ENCODE measurements around the gene SEMA6B.

Gene SEMA6B

GRCh38 chr19:4538601-4538954 is 20.9 kb downstream of the SEMA6B start:
- no peak for DNase-seq (ENCODE audit: low read depth)
- no peak overlapping the region for H3K4me3 ChIP-seq (replicated peaks; ENCODE audit: low read depth, low read length)
- TF ChIP-seq CTCF (IDR thresholded peaks at IDR 0.05; ENCODE audit: low read length, missing control alignments), result no peak

GRCh38 chr19:4537953-4538600 is 21.4 kb downstream of the SEMA6B start:
- no peak overlapping the region for H3K4me3 ChIP-seq (replicated peaks; ENCODE audit: low read depth, low read length)
- TF ChIP-seq CTCF (IDR thresholded peaks at IDR 0.05; ENCODE audit: low read length, missing control alignments), result no peak
- no peak for DNase-seq (ENCODE audit: low read depth)

GRCh38 chr19:4536798-4537197 is 22.7 kb downstream of the SEMA6B start:
- TF ChIP-seq CTCF (IDR thresholded peaks at IDR 0.05; ENCODE audit: low read length, missing control alignments), result no peak
- DNase-seq (ENCODE audit: low read depth), result no peak
- no peak overlapping the region for H3K4me3 ChIP-seq (replicated peaks; ENCODE audit: low read depth, low read length)

- H3K4me3 ChIP-seq (replicated peaks; ENCODE audit: low read depth, low read length), result peak within 1 kb of the TSS; percentile 27
- DNase-seq (ENCODE audit: low read depth), result peak; percentile 68
- no peak for TF ChIP-seq CTCF (IDR thresholded peaks at IDR 0.05; ENCODE audit: low read length, missing control alignments)
These were observed 24.4 kb downstream of the SEMA6B start, which contains the start of gene PLIN5 for GRCh38 chr19:4534836-4535658. Gene PLIN5 (minus strand): TSS chr19:4535224. CDS start chr19:4534074, 1,150 bp downstream.

GRCh38 chr19:4533835-4534424 is 25.6 kb downstream of the SEMA6B start:
- DNase-seq (ENCODE audit: low read depth), result no peak
- TF ChIP-seq CTCF (IDR thresholded peaks at IDR 0.05; ENCODE audit: low read length, missing control alignments), result no peak
- H3K4me3 ChIP-seq (replicated peaks; ENCODE audit: low read depth, low read length), result no peak overlapping the region

GRCh38 chr19:4533334-4533733 is 26.1 kb downstream of the SEMA6B start:
- H3K4me3 ChIP-seq (replicated peaks; ENCODE audit: low read depth, low read length), result no peak overlapping the region
- DNase-seq (ENCODE audit: low read depth), result no peak
- TF ChIP-seq CTCF (IDR thresholded peaks at IDR 0.05; ENCODE audit: low read length, missing control alignments), result no peak
